ENCODE data around the gene CARD10. TPM values are rescaled to one million over a fixed set of nuclear protein-coding genes. Genes with fewer than 3 reads are reported as not detected.

CARD10 gene
- total and polyA plus RNA-seq, 2 of the 13 experiments (the other 11 are each of a cell fraction or from before 2014, with no cell fraction given), result 35.2 to 55.8 TPM

DNA sequence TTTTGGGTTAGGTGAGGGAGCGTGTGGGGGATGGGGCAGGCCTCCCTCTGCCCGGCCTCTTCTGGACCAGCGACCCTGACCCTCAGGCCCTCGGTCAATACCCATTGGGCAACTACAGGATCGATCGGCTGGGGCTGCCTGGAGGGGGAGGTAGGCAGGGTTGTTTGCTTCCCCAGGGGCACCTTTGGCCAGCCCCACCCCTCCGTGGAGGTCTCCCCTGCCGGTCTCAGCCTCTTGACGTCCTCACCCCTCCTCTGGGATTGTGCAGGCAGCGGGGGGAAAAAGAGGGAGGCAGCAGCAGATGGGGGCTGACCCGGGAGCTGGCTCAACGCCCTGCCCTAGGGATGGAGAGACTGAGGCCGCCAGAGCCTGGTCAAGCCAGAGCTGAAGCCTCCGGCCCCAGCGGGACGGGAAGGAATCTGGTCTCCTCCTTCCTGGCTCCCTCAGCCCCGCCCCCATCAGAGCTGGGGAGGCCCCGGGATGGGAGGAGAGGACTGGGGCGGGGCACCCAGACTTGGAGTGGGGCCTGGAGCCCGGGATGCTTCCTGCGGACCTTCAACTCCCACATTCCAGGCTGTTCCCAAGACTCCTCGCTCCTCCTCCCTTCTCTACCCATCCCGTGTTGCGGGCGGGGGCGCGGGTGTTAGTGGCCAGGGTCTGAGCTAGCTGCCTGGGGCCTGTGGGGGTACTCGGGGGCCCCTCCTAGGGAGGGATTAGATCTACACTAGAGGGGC lies 26.7 kb upstream of the CARD10 start (continued):
- TF ChIP-seq ZNF432 (CRISPR knock-in tag; IDR thresholded peaks at IDR 0.05; ENCODE audit: borderline replicate concordance) (no peak), BATF2 (CRISPR knock-in tag; IDR thresholded peaks at IDR 0.05) (no peak), EHMT2 (IDR thresholded peaks at IDR 0.05; ENCODE audit: borderline replicate concordance, low read depth, low read length) (no peak), SIX1 (CRISPR knock-in tag; IDR thresholded peaks at IDR 0.05; ENCODE audit: borderline replicate concordance) (no peak; the same call in 1 of the 2 replicates), ELF4 (CRISPR knock-in tag; IDR thresholded peaks at IDR 0.05; ENCODE audit: borderline replicate concordance) (no peak), HOXA5 (CRISPR knock-in tag; IDR thresholded peaks at IDR 0.05) (peak; percentile 54; the same call in 1 of the 2 replicates), CEBPB (IDR thresholded peaks at IDR 0.05; ENCODE audit: borderline replicate concordance, low read depth, low read length) (peak; percentile 95), TGIF2 (CRISPR knock-in tag; IDR thresholded peaks at IDR 0.05) (peak; percentile 81; the same call in 1 of the 2 replicates), ZNF207 (IDR thresholded peaks at IDR 0.05; ENCODE audit: borderline replicate concordance) (no peak), RAD51 (IDR thresholded peaks at IDR 0.05; ENCODE audit: borderline replicate concordance) (no peak), ZNF414 (CRISPR knock-in tag; IDR thresholded peaks at IDR 0.05) (peak; percentile 99), ARID4A (CRISPR knock-in tag; IDR thresholded peaks at IDR 0.05; ENCODE audit: borderline replicate concordance) (peak; percentile 88), JUND (CRISPR knock-in tag; IDR thresholded peaks at IDR 0.05) (peak; percentile 86), SETDB1 (CRISPR knock-in tag; IDR thresholded peaks at IDR 0.05; ENCODE audit: borderline replicate concordance) (no peak; the same call in 1 of the 2 replicates)
- TF ChIP-seq, protein P1, sequence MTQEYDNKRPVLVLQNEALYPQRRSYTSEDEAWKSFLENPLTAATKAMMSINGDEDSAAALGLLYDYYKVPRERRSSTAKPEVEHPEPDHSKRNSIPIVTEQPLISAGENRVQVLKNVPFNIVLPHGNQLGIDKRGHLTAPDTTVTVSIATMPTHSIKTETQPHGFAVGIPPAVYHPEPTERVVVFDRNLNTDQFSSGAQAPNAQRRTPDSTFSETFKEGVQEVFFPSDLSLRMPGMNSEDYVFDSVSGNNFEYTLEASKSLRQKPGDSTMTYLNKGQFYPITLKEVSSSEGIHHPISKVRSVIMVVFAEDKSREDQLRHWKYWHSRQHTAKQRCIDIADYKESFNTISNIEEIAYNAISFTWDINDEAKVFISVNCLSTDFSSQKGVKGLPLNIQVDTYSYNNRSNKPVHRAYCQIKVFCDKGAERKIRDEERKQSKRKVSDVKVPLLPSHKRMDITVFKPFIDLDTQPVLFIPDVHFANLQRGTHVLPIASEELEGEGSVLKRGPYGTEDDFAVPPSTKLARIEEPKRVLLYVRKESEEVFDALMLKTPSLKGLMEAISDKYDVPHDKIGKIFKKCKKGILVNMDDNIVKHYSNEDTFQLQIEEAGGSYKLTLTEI (CRISPR knock-in tag; conservative IDR thresholded peaks at IDR 0.05), result no peak
- TF ChIP-seq, protein P2, sequence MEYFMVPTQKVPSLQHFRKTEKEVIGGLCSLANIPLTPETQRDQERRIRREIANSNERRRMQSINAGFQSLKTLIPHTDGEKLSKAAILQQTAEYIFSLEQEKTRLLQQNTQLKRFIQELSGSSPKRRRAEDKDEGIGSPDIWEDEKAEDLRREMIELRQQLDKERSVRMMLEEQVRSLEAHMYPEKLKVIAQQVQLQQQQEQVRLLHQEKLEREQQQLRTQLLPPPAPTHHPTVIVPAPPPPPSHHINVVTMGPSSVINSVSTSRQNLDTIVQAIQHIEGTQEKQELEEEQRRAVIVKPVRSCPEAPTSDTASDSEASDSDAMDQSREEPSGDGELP (IDR thresholded peaks at IDR 0.05; ENCODE audit: borderline replicate concordance, low read depth), result peak; percentile 61; the same call in 1 of the 2 replicates
- TF ChIP-seq, protein P3, sequence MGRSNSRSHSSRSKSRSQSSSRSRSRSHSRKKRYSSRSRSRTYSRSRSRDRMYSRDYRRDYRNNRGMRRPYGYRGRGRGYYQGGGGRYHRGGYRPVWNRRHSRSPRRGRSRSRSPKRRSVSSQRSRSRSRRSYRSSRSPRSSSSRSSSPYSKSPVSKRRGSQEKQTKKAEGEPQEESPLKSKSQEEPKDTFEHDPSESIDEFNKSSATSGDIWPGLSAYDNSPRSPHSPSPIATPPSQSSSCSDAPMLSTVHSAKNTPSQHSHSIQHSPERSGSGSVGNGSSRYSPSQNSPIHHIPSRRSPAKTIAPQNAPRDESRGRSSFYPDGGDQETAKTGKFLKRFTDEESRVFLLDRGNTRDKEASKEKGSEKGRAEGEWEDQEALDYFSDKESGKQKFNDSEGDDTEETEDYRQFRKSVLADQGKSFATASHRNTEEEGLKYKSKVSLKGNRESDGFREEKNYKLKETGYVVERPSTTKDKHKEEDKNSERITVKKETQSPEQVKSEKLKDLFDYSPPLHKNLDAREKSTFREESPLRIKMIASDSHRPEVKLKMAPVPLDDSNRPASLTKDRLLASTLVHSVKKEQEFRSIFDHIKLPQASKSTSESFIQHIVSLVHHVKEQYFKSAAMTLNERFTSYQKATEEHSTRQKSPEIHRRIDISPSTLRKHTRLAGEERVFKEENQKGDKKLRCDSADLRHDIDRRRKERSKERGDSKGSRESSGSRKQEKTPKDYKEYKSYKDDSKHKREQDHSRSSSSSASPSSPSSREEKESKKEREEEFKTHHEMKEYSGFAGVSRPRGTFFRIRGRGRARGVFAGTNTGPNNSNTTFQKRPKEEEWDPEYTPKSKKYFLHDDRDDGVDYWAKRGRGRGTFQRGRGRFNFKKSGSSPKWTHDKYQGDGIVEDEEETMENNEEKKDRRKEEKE (IDR thresholded peaks at IDR 0.05), result no peak

Data from HepG2 (cell line).